IMR-90 (cell line): ENCODE measurements around the gene FITM1. TPM values are rescaled to one million over a fixed set of nuclear protein-coding genes. Genes with fewer than 3 reads are reported as not detected.

ENCODE experiments used
- ATAC-seq: fragments of 200-7000 bp; cut with Tn5 transposase; 2 replicates; pipeline ENCODE4 v1.9.1; 2020; ENCODE audit warnings: low read depth, mild to moderate bottlenecking, moderate library complexity
- BruUV-seq: library from RNA; stranded (reverse); fragments of 400-500 nt; replicated peaks from 2 replicates; lab custom pipeline; 2021; lab: Mats Ljungman, UMichigan
- CTCF ChIA-PET: fragments of 300-600 bp; formaldehyde crosslinking; extraction: SDS; loops from one replicate; lab custom pipeline; 2021; ENCODE audit warnings: antibody characterized with exemption; lab: Yijun Ruan, JAX
- POLR2A ChIA-PET: fragments of 300-600 bp; sonication (Branson Sonifier 250); formaldehyde crosslinking; loops from one replicate; lab custom pipeline; 2022; ENCODE audit warnings: antibody characterized with exemption; ENCODE audit not compliant: unreplicated experiment; lab: Charles Lee
- DNase-seq: peaks from one replicate; pipeline ENCODE4 v3.0.0; 2013
- H2AFZ ChIP-seq: replicated peaks from 2 replicates; pipeline ENCODE3; 2013; ENCODE audit warnings: low read length, mild to moderate bottlenecking; ENCODE audit not compliant: poor library complexity
- H2AK5ac ChIP-seq: 2 replicates; pipeline ENCODE4 v1.6.1; 2013; ENCODE audit warnings: low read depth, low read length, inconsistent platforms
- H2AK9ac ChIP-seq: replicated peaks from 2 replicates; pipeline ENCODE3; 2013; ENCODE audit warnings: mild to moderate bottlenecking, low read depth, low read length, moderate library complexity; ENCODE audit not compliant: poor library complexity
- H2BK120ac ChIP-seq: 2 replicates; pipeline ENCODE4 v1.6.1; 2013; ENCODE audit warnings: low read depth, low read length, inconsistent platforms
- H2BK15ac ChIP-seq: 3 replicates; pipeline ENCODE4 v1.6.1; 2013; ENCODE audit warnings: low read depth, low read length, inconsistent platforms
- H2BK20ac ChIP-seq: 2 replicates; pipeline ENCODE4 v1.6.1; 2013; ENCODE audit warnings: low read depth, mild to moderate bottlenecking, inconsistent platforms, low read length, moderate library complexity
- H2BK5ac ChIP-seq: 2 replicates; pipeline ENCODE4 v1.6.1; 2013; ENCODE audit warnings: mild to moderate bottlenecking, low read depth, low read length, inconsistent platforms; ENCODE audit not compliant: poor library complexity, severe bottlenecking
- H3K14ac ChIP-seq: replicated peaks from 2 replicates; pipeline ENCODE4 v1.6.1; 2013; ENCODE audit warnings: low read depth, low read length, inconsistent platforms
- H3K18ac ChIP-seq: 2 replicates; pipeline ENCODE4 v1.6.1; 2013; ENCODE audit warnings: low read depth, low read length, control low read depth
- H3K23ac ChIP-seq: 2 replicates; pipeline ENCODE4 v1.6.1; 2013; ENCODE audit warnings: low read depth, low read length, inconsistent platforms
- H3K27ac ChIP-seq: 2 replicates; pipeline ENCODE4 v1.5.1; 2013; ENCODE audit warnings: mild to moderate bottlenecking, control low read depth, low read length; ENCODE audit not compliant: insufficient read depth
- H3K27me3 ChIP-seq: 2 replicates; pipeline ENCODE4 v1.6.1; 2013; ENCODE audit warnings: low read length; ENCODE audit not compliant: control insufficient read depth, insufficient read depth
- H3K36me3 ChIP-seq: 2 replicates; pipeline ENCODE4 v1.6.1; 2013; ENCODE audit warnings: low read length, mixed read lengths; ENCODE audit not compliant: control insufficient read depth, insufficient read depth
- H3K4ac ChIP-seq: 2 replicates; pipeline ENCODE4 v1.6.1; 2013; ENCODE audit warnings: low read depth, low read length, inconsistent platforms
- H3K4me1 ChIP-seq: 2 replicates; pipeline ENCODE4 v1.6.1; 2013; ENCODE audit warnings: low read length, mixed read lengths; ENCODE audit not compliant: control insufficient read depth, insufficient read depth
- H3K4me2 ChIP-seq: 2 replicates; pipeline ENCODE4 v1.6.1; 2013; ENCODE audit warnings: low read depth, mild to moderate bottlenecking, control low read depth, low read length, moderate library complexity
- H3K4me3 ChIP-seq: 2 replicates; pipeline ENCODE4 v1.5.1; 2013; ENCODE audit warnings: low read depth, mild to moderate bottlenecking, control low read depth, low read length, moderate library complexity; ENCODE audit not compliant: insufficient read depth
- H3K56ac ChIP-seq: 2 replicates; pipeline ENCODE4 v1.6.1; 2013; ENCODE audit warnings: low read length, inconsistent platforms; ENCODE audit not compliant: insufficient read depth; ENCODE audit errors: extremely low read depth
- H3K79me1 ChIP-seq, 2 experiments: 2 replicates each; pipeline ENCODE4 v1.6.1; 2013; ENCODE audit warnings: low read length in 2 of 2, inconsistent platforms in 1 of 2, low read depth in 1 of 2
- H3K9ac ChIP-seq: 2 replicates; pipeline ENCODE4 v1.6.1; 2013; ENCODE audit warnings: low read depth, low read length, control low read depth
- H3K9me1 ChIP-seq: 2 replicates; pipeline ENCODE4 v1.6.1; 2013; ENCODE audit warnings: low read length, inconsistent platforms; ENCODE audit not compliant: insufficient read depth
- H3K9me3 ChIP-seq: 2 replicates; pipeline ENCODE4 v1.6.1; 2013; ENCODE audit warnings: low read length; ENCODE audit not compliant: control insufficient read depth, insufficient read depth
- H4K20me1 ChIP-seq: 2 replicates; pipeline ENCODE4 v1.6.1; 2013; ENCODE audit warnings: low read length, inconsistent platforms; ENCODE audit not compliant: insufficient read depth
- H4K5ac ChIP-seq: 2 replicates; pipeline ENCODE4 v1.6.1; 2013; ENCODE audit warnings: mild to moderate bottlenecking, low read depth, low read length, control low read depth
- H4K8ac ChIP-seq, 2 experiments: 2 replicates each; pipeline ENCODE4 v1.6.1; 2013; ENCODE audit warnings: low read depth in 2 of 2, low read length in 2 of 2, control low read depth in 1 of 2, inconsistent platforms in 1 of 2
- H4K91ac ChIP-seq: 2 replicates; pipeline ENCODE4 v1.6.1; 2013; ENCODE audit warnings: low read depth, low read length, inconsistent platforms; ENCODE audit not compliant: insufficient read depth
- RAD21 ChIP-seq: IDR thresholded peaks from 2 replicates; pipeline ENCODE4 v1.6.1; 2012; ENCODE audit warnings: low read length, improper control_type of control experiment
- RCOR1 ChIP-seq: IDR thresholded peaks from 2 replicates; pipeline ENCODE4 v1.6.1; 2012; ENCODE audit warnings: mild to moderate bottlenecking, low read length, improper control_type of control experiment; ENCODE audit not compliant: insufficient replicate concordance
- WGBS, 2 experiments: methylation state at CpG; one replicate each; pipeline versions ENCODE4 v1.1.5 to v1.1.7; 2013; ENCODE audit warnings: missing lambda C conversion rate in 2 of 2; ENCODE audit not compliant: insufficient read length in 1 of 2; ENCODE audit errors: extremely low coverage in 2 of 2; 5-methylcytosine and 5-hydroxymethylcytosine counted together
- dilution Hi-C: fragments of 300-500 bp; cut with HindIII; formaldehyde crosslinking; loops from one replicate; pipeline ENCODE4 v1.14.3; 2018; ENCODE audit warnings: low sequenced_read_pairs; ENCODE audit not compliant: unreplicated experiment
- in situ Hi-C: fragments of 300-500 bp; cut with MboI; formaldehyde crosslinking; loops from 3 replicates; pipeline ENCODE4 v1.14.3; 2019; ENCODE audit warnings: low sequenced_read_pairs, inconsistent platforms, mixed read lengths
- intact Hi-C: fragments of 100-400 bp; cut with micrococcal nuclease; formaldehyde crosslinking; loops from 2 replicates; pipeline ENCODE4 v1.10.0; 2022
- polyA plus RNA-seq, 3 experiments: library from polyadenylated mRNA; depleted of rRNA; stranded (reverse); fragments of >200 nt; gene quantifications; 2 replicates each; pipeline ENCODE4 v1.2.3, GENCODE V29; 2012; ENCODE audit warnings: low replicate concordance in 1 of 3
- total RNA-seq: library from RNA; depleted of rRNA; stranded (reverse); fragments of >200 nt; gene quantifications from 2 replicates; pipeline ENCODE4 v1.2.3, GENCODE V29; 2012
- TF ChIP-seq, protein P1 (sequence below): conservative IDR thresholded peaks from 2 replicates; pipeline ENCODE4 v1.5.1; 2012; ENCODE audit warnings: mild to moderate bottlenecking, low read depth, low read length, improper control_type of control experiment
- TF ChIP-seq, protein P2 (sequence below): fragments of 150-350 bp; IDR thresholded peaks from 2 replicates; pipeline ENCODE4 v1.6.1; 2016; ENCODE audit warnings: low read depth, mild to moderate bottlenecking, low read length, moderate library complexity, borderline replicate concordance

The FITM1 gene
- total and polyA plus RNA-seq, 2 of the 4 experiments (the other 2 are of a cell fraction): not detected

DNA sequence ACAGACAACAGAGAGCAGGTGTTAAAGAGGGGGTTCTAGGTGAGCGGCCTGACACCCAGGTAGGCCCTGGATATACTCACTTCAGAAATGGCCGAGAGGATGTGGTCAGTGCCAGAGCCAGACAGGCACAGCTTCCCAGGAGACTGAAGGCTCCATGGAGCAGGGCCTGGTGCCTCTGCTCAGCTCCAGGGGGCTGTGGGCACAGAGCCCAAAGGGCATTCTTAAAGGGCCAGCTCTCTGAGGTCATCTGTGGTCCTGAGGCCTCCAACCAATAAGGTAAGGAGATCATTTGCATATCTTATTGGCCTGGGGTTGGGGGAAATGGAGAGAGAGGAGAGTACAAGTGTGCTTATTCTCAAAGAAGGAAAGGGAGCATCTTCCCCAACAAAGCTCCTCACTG, 46.0 kb upstream of the FITM1 start:
- Histone ChIP-seq H3K18ac (no peak overlapping the region), H3K9me1 (no peaks in the 10 kb centered on the region), H4K20me1 (no peaks in the 10 kb centered on the region; the same call in 1 of the 2 replicates), H2BK15ac (no peak overlapping the region), H3K36me3 (no peaks in the 10 kb centered on the region), H3K4me3 (no peak overlapping the region), H3K79me1 (no peaks in the 10 kb centered on the region), H2AFZ (no peak overlapping the region), H3K56ac (no peak overlapping the region), H3K9me3 (no peaks in the 10 kb centered on the region), H3K4ac (no peak overlapping the region), H2AK9ac (no peak overlapping the region), H3K23ac (no peak overlapping the region), H2BK120ac (no peak overlapping the region), H4K8ac (no peak overlapping the region), H2BK5ac (no peak overlapping the region), H3K9ac (no peak overlapping the region), H3K27me3 (peaks cover 67% of the 10 kb centered on the region), H4K5ac (no peak overlapping the region), H2BK20ac (no peak overlapping the region), H3K4me2 (no peak overlapping the region), H3K14ac (no peak overlapping the region), H4K91ac (no peak overlapping the region), H3K4me1 (peaks cover 2% of the 10 kb centered on the region; the same call in 1 of the 2 replicates), H2AK5ac (no peak overlapping the region), H3K27ac (no peak overlapping the region)
- WGBS, 2 experiments: no CpG with 5 or more reads among the region's 2 CpGs
- DNase-seq (no peak), ATAC-seq (no peak)
- no TSS peak for BruUV-seq
- in situ Hi-C loops (no loop called here), intact Hi-C loops (no loop called here), dilution Hi-C loops (no loop called here)
- ChIA-PET CTCF (interaction anchor here (0.8 to 2.0 kb wide), 2 partner anchors 24 to 26 kb away, joined by 3 to 6 read pairs; no protein-coding TSS in a partner anchor), POLR2A (no interaction called here)
- TF ChIP-seq RCOR1 (no peak), RAD21 (no peak)
- TF ChIP-seq, protein P1, sequence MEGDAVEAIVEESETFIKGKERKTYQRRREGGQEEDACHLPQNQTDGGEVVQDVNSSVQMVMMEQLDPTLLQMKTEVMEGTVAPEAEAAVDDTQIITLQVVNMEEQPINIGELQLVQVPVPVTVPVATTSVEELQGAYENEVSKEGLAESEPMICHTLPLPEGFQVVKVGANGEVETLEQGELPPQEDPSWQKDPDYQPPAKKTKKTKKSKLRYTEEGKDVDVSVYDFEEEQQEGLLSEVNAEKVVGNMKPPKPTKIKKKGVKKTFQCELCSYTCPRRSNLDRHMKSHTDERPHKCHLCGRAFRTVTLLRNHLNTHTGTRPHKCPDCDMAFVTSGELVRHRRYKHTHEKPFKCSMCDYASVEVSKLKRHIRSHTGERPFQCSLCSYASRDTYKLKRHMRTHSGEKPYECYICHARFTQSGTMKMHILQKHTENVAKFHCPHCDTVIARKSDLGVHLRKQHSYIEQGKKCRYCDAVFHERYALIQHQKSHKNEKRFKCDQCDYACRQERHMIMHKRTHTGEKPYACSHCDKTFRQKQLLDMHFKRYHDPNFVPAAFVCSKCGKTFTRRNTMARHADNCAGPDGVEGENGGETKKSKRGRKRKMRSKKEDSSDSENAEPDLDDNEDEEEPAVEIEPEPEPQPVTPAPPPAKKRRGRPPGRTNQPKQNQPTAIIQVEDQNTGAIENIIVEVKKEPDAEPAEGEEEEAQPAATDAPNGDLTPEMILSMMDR: no peak
- TF ChIP-seq, protein P2, sequence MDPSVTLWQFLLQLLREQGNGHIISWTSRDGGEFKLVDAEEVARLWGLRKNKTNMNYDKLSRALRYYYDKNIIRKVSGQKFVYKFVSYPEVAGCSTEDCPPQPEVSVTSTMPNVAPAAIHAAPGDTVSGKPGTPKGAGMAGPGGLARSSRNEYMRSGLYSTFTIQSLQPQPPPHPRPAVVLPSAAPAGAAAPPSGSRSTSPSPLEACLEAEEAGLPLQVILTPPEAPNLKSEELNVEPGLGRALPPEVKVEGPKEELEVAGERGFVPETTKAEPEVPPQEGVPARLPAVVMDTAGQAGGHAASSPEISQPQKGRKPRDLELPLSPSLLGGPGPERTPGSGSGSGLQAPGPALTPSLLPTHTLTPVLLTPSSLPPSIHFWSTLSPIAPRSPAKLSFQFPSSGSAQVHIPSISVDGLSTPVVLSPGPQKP: no peak
